Gastrocnemius medialis (tissue), 4 donors: Measurements from ENCODE around the gene DSCAML1.

Experiments
- CTCF ChIP-seq, 5 experiments: fragments of 450-650 bp in 3 of 5; fragments of 200-600 bp in 2 of 5; sonication (generic) in 2 of 5; IDR thresholded peaks in 4 of 5; conservative IDR thresholded peaks in 1 of 5; 1 replicate in 4 of 5; 2 replicates in 1 of 5; pipeline ENCODE4 v1.5.1; 2016 to 2019; ENCODE audit warnings: antibody characterized with exemption in 5 of 5, mild to moderate bottlenecking in 3 of 5, moderate library complexity in 3 of 5
- POLR2A ChIP-seq, 2 donors: fragments of 450-650 bp; IDR thresholded peaks; one replicate each; pipeline ENCODE4 v1.6.1; 2017; ENCODE audit warnings: antibody characterized with exemption in 2 of 2, mild to moderate bottlenecking in 2 of 2, moderate library complexity in 2 of 2

- TF ChIP-seq CTCF (IDR thresholded peaks at IDR 0.05 in 4 of 5, conservative IDR thresholded peaks at IDR 0.05 in 1 of 5) (no peak), POLR2A (IDR thresholded peaks at IDR 0.05) (no peak)
Observed at GRCh38 chr11:117497206-117497951, 299.6 kb downstream of the DSCAML1 start.
